Activated naive CD4-positive, alpha-beta T cell treated with anti-CD3 and anti-CD28 coated beads for 36 hours (primary cell): ENCODE results near the gene ARHGAP42. TPM values are rescaled to one million over a fixed set of nuclear protein-coding genes. Genes with fewer than 3 reads are reported as not detected.

Experiments
- CTCF ChIA-PET: fragments of 350-600 bp; sonication (Branson Sonifier 250); formaldehyde crosslinking; loops from one replicate; lab custom pipeline; 2021; ENCODE audit warnings: antibody characterized with exemption; lab: Charles Lee
- DNase-seq: peaks from one replicate; pipeline ENCODE4 v3.0.0-alpha.2; 2020
- H3K27ac Mint-ChIP-seq: one replicate; pipeline ENCODE4 v1.8.0; 2021; ENCODE audit warnings: mild to moderate bottlenecking, mixed read lengths
- H3K27me3 Mint-ChIP-seq: one replicate; pipeline ENCODE4 v1.8.0; 2021; ENCODE audit warnings: low read depth, mixed read lengths
- H3K36me3 Mint-ChIP-seq: one replicate; pipeline ENCODE4 v1.8.0; 2021; ENCODE audit warnings: low read depth, mixed read lengths
- H3K4me1 Mint-ChIP-seq: one replicate; pipeline ENCODE4 v1.8.0; 2021; ENCODE audit warnings: low read depth, mixed read lengths
- H3K4me3 Mint-ChIP-seq: one replicate; pipeline ENCODE4 v1.8.0; 2021; ENCODE audit warnings: mild to moderate bottlenecking, moderate library complexity, mixed read lengths
- H3K9me3 Mint-ChIP-seq: one replicate; pipeline ENCODE4 v1.8.0; 2021; ENCODE audit warnings: mixed read lengths
- intact Hi-C: fragments of 100-400 bp; cut with micrococcal nuclease; formaldehyde crosslinking; loops from one replicate; pipeline ENCODE4 v1.15.1; 2023
- total RNA-seq, 2 experiments: library from RNA; stranded (reverse); gene quantifications; one replicate each; pipeline ENCODE4 v1.2.3, GENCODE V29; 2021

The ARHGAP42 gene
- total RNA-seq, 2 experiments from 2014 or later: not detected

GRCh38 chr11:100753172-100753543 is 66.1 kb downstream of the ARHGAP42 start:
- intact Hi-C loops: no loop called here
- DNase-seq: no peak
- Mint-ChIP-seq H3K27ac (no peak overlapping the region), H3K4me3 (no peak overlapping the region), H3K27me3 (no peaks in the 10 kb centered on the region), H3K9me3 (peaks cover 9% of the 10 kb centered on the region), H3K4me1 (no peaks in the 10 kb centered on the region), H3K36me3 (no peaks in the 10 kb centered on the region)
- CTCF ChIA-PET: interaction anchor here (0.5 kb wide), 1 partner anchor 13 kb away, joined by 3 read pairs; no protein-coding TSS in a partner anchor

GRCh38 chr11:100753571-100753970 is 66.5 kb downstream of the ARHGAP42 start:
- H3K4me3 Mint-ChIP-seq: no peak overlapping the region
- H3K36me3 Mint-ChIP-seq: no peaks in the 10 kb centered on the region
- H3K27me3 Mint-ChIP-seq: no peaks in the 10 kb centered on the region
- intact Hi-C loops: no loop called here
- H3K9me3 Mint-ChIP-seq: peaks cover 9% of the 10 kb centered on the region
- H3K4me1 Mint-ChIP-seq: no peaks in the 10 kb centered on the region
- DNase-seq: no peak
- no peak overlapping the region for H3K27ac Mint-ChIP-seq
- CTCF ChIA-PET: interaction anchor here (0.5 kb wide), 1 partner anchor 13 kb away, joined by 3 read pairs; no protein-coding TSS in a partner anchor

- CTCF ChIA-PET: no interaction called here
- H3K27ac Mint-ChIP-seq: no peak overlapping the region
- H3K4me3 Mint-ChIP-seq: no peak overlapping the region
- no peaks in the 10 kb centered on the region for H3K27me3 Mint-ChIP-seq
- intact Hi-C loops: no loop called here
- no peaks in the 10 kb centered on the region for H3K4me1 Mint-ChIP-seq
- no peaks in the 10 kb centered on the region for H3K9me3 Mint-ChIP-seq
- DNase-seq: no peak
- H3K36me3 Mint-ChIP-seq: no peaks in the 10 kb centered on the region
Observed at GRCh38 chr11:100756559-100756958, 69.5 kb downstream of the ARHGAP42 start.

GRCh38 chr11:100757646-100758045 is 70.6 kb downstream of the ARHGAP42 start:
- CTCF ChIA-PET: no interaction called here
- H3K27ac Mint-ChIP-seq: no peak overlapping the region
- intact Hi-C loops: no loop called here
- H3K27me3 Mint-ChIP-seq: no peaks in the 10 kb centered on the region
- H3K36me3 Mint-ChIP-seq: no peaks in the 10 kb centered on the region
- H3K4me3 Mint-ChIP-seq: no peak overlapping the region
- H3K4me1 Mint-ChIP-seq: no peaks in the 10 kb centered on the region
- no peaks in the 10 kb centered on the region for H3K9me3 Mint-ChIP-seq
- DNase-seq: no peak

GRCh38 chr11:100759106-100759505 is 72.0 kb downstream of the ARHGAP42 start:
- no peaks in the 10 kb centered on the region for H3K36me3 Mint-ChIP-seq
- H3K27me3 Mint-ChIP-seq: no peaks in the 10 kb centered on the region
- no peak for DNase-seq
- H3K4me3 Mint-ChIP-seq: no peak overlapping the region
- CTCF ChIA-PET: interaction anchor here (0.7 kb wide), 1 partner anchor 199 kb away, joined by 3 read pairs; no protein-coding TSS in a partner anchor
- H3K4me1 Mint-ChIP-seq: no peaks in the 10 kb centered on the region
- H3K9me3 Mint-ChIP-seq: no peaks in the 10 kb centered on the region
- intact Hi-C loops: no loop called here
- no peak overlapping the region for H3K27ac Mint-ChIP-seq

GRCh38 chr11:100759856-100760255 is 72.8 kb downstream of the ARHGAP42 start:
- Mint-ChIP-seq H3K27ac (no peak overlapping the region), H3K36me3 (no peaks in the 10 kb centered on the region), H3K27me3 (no peaks in the 10 kb centered on the region), H3K4me3 (no peak overlapping the region), H3K4me1 (no peaks in the 10 kb centered on the region), H3K9me3 (no peaks in the 10 kb centered on the region)
- intact Hi-C loops: no loop called here
- CTCF ChIA-PET: no interaction called here
- DNase-seq: no peak

GRCh38 chr11:100760744-100761143 is 73.7 kb downstream of the ARHGAP42 start:
- no peaks in the 10 kb centered on the region for H3K9me3 Mint-ChIP-seq
- H3K27me3 Mint-ChIP-seq: no peaks in the 10 kb centered on the region
- no peak overlapping the region for H3K27ac Mint-ChIP-seq
- H3K4me1 Mint-ChIP-seq: no peaks in the 10 kb centered on the region
- H3K36me3 Mint-ChIP-seq: no peaks in the 10 kb centered on the region
- intact Hi-C loops: no loop called here
- DNase-seq: no peak
- no peak overlapping the region for H3K4me3 Mint-ChIP-seq
- CTCF ChIA-PET: no interaction called here

- Mint-ChIP-seq H3K4me1 (no peaks in the 10 kb centered on the region), H3K27ac (no peak overlapping the region), H3K36me3 (no peaks in the 10 kb centered on the region), H3K4me3 (no peak overlapping the region), H3K27me3 (no peaks in the 10 kb centered on the region), H3K9me3 (no peaks in the 10 kb centered on the region)
- intact Hi-C loops: no loop called here
- CTCF ChIA-PET: no interaction called here
- DNase-seq: no peak
Observed at GRCh38 chr11:100761841-100762240, 74.8 kb downstream of the ARHGAP42 start.

GRCh38 chr11:100766764-100767163 is 79.7 kb downstream of the ARHGAP42 start:
- Mint-ChIP-seq H3K9me3 (peaks cover 1% of the 10 kb centered on the region), H3K27ac (no peak overlapping the region), H3K27me3 (no peaks in the 10 kb centered on the region), H3K4me3 (no peak overlapping the region), H3K36me3 (no peaks in the 10 kb centered on the region), H3K4me1 (no peaks in the 10 kb centered on the region)
- no peak for DNase-seq
- intact Hi-C loops: no loop called here
- CTCF ChIA-PET: no interaction called here

- no peak for DNase-seq
- Mint-ChIP-seq H3K27ac (no peak overlapping the region), H3K27me3 (peaks cover 4% of the 10 kb centered on the region), H3K36me3 (no peaks in the 10 kb centered on the region), H3K9me3 (peaks cover 1% of the 10 kb centered on the region), H3K4me3 (no peak overlapping the region), H3K4me1 (no peaks in the 10 kb centered on the region)
- CTCF ChIA-PET: no interaction called here
- intact Hi-C loops: no loop called here
Observed at GRCh38 chr11:100769165-100769564, 82.1 kb downstream of the ARHGAP42 start.

GRCh38 chr11:100769617-100770016 is 82.5 kb downstream of the ARHGAP42 start:
- intact Hi-C loops: no loop called here
- Mint-ChIP-seq H3K4me3 (no peak overlapping the region), H3K36me3 (no peaks in the 10 kb centered on the region), H3K4me1 (no peaks in the 10 kb centered on the region), H3K9me3 (peaks cover 1% of the 10 kb centered on the region), H3K27me3 (peaks cover 4% of the 10 kb centered on the region), H3K27ac (no peak overlapping the region)
- DNase-seq: no peak
- CTCF ChIA-PET: no interaction called here

GRCh38 chr11:100774132-100774531 is 87.0 kb downstream of the ARHGAP42 start:
- DNase-seq: no peak
- Mint-ChIP-seq H3K9me3 (no peaks in the 10 kb centered on the region), H3K27ac (no peak overlapping the region), H3K4me3 (no peak overlapping the region), H3K36me3 (no peaks in the 10 kb centered on the region), H3K27me3 (peaks cover 4% of the 10 kb centered on the region), H3K4me1 (no peaks in the 10 kb centered on the region)
- intact Hi-C loops: no loop called here
- CTCF ChIA-PET: no interaction called here

- H3K4me3 Mint-ChIP-seq: no peak overlapping the region
- no peak overlapping the region for H3K27ac Mint-ChIP-seq
- no peaks in the 10 kb centered on the region for H3K4me1 Mint-ChIP-seq
- DNase-seq: no peak
- no peaks in the 10 kb centered on the region for H3K36me3 Mint-ChIP-seq
- H3K27me3 Mint-ChIP-seq: peaks cover 4% of the 10 kb centered on the region
- CTCF ChIA-PET: no interaction called here
- no peaks in the 10 kb centered on the region for H3K9me3 Mint-ChIP-seq
- intact Hi-C loops: no loop called here
Observed at GRCh38 chr11:100774859-100775258, 87.8 kb downstream of the ARHGAP42 start.
